Lower leg skin (tissue), 4 donors: ENCODE results near the gene COTL1. TPM values are rescaled to one million over a fixed set of nuclear protein-coding genes. Genes with fewer than 3 reads are reported as not detected.

Experiments
- DNase-seq, 2 donors: peaks; one replicate each; pipeline ENCODE4 v3.0.0-alpha.2; 2019; ENCODE audit warnings: low spot score in 2 of 2
- H3K4me3 ChIP-seq: fragments of 200-600 bp; sonication (generic); 2 replicates; pipeline ENCODE4 v1.5.1; 2017; ENCODE audit warnings: mild to moderate bottlenecking, low read depth; ENCODE audit not compliant: poor library complexity, severe bottlenecking
- CTCF ChIP-seq, 3 donors: fragments of 450-650 bp; IDR thresholded peaks; one replicate each; pipeline ENCODE4 v1.5.1; 2016; ENCODE audit warnings: antibody characterized with exemption in 3 of 3, mild to moderate bottlenecking in 3 of 3, moderate library complexity in 2 of 3
- POLR2A ChIP-seq, 2 donors: fragments of 450-650 bp; IDR thresholded peaks; one replicate each; pipeline ENCODE4 v1.6.1; 2016 to 2017; ENCODE audit warnings: antibody characterized with exemption in 2 of 2, mild to moderate bottlenecking in 1 of 2, moderate library complexity in 1 of 2
- WGBS, 2 donors: methylation state at CpG; one replicate each; pipeline ENCODE4 v1.1.5; 2018; 5-methylcytosine and 5-hydroxymethylcytosine counted together
- intact Hi-C: fragments of 100-400 bp; cut with DNase I; formaldehyde crosslinking; loops from one replicate; pipeline ENCODE4 v1.15.0; 2023; ENCODE audit warnings: low total_unique reads
- total RNA-seq, 4 donors: library from RNA; depleted of rRNA; stranded (reverse); fragments of >200 nt; gene quantifications; one replicate each; pipeline ENCODE4 v1.1.0, GENCODE V29; 2016

Gene COTL1
- total RNA-seq, 4 donors from 2014 or later, result 6.5 to 25.7 (median 9.8) TPM

GRCh38 chr16:84592718-84593117 is 25.2 kb downstream of the COTL1 start:
- no peak overlapping the region for H3K4me3 ChIP-seq
- DNase-seq, result no peak
- TF ChIP-seq POLR2A (IDR thresholded peaks at IDR 0.05), result no peak
- no peak for TF ChIP-seq CTCF (IDR thresholded peaks at IDR 0.05)
- intact Hi-C loops, result no loop called here
- 80% methylated on average over 11 of the region's 11 CpGs for WGBS, 2 donors

GRCh38 chr16:84589975-84590719 is 27.7 kb downstream of the COTL1 start:
- 96% methylated on average over 24 of the region's 24 CpGs for WGBS, 2 donors
- intact Hi-C loops, result loop anchor here (2.0 kb wide), 1 partner anchor 69 kb away; no protein-coding TSS in a partner anchor
- DNase-seq, result no peak
- TF ChIP-seq POLR2A (IDR thresholded peaks at IDR 0.05), result no peak
- TF ChIP-seq CTCF (IDR thresholded peaks at IDR 0.05), result no peak
- H3K4me3 ChIP-seq, result no peak overlapping the region

- no peak for TF ChIP-seq CTCF (IDR thresholded peaks at IDR 0.05)
- no peak for TF ChIP-seq POLR2A (IDR thresholded peaks at IDR 0.05)
- WGBS, 2 donors, result 92 to 93% methylated on average over 8 of the region's 8 CpGs
- no peak overlapping the region for H3K4me3 ChIP-seq
- intact Hi-C loops, result no loop called here
- no peak for DNase-seq
These were observed 28.9 kb downstream of the COTL1 start for GRCh38 chr16:84588991-84589390.

GRCh38 chr16:84585886-84586285 is 32.0 kb downstream of the COTL1 start:
- no peak for TF ChIP-seq POLR2A (IDR thresholded peaks at IDR 0.05)
- no peak for TF ChIP-seq CTCF (IDR thresholded peaks at IDR 0.05)
- intact Hi-C loops, result no loop called here
- 79 to 80% methylated on average over 10 of the region's 10 CpGs for WGBS, 2 donors
- no peak for DNase-seq
- H3K4me3 ChIP-seq, result no peak overlapping the region

- TF ChIP-seq POLR2A (IDR thresholded peaks at IDR 0.05) (no peak), CTCF (IDR thresholded peaks at IDR 0.05) (no peak)
- WGBS, 2 donors, result 78 to 88% methylated on average over 6 of the region's 6 CpGs
- intact Hi-C loops, result no loop called here
- H3K4me3 ChIP-seq, result no peak overlapping the region
- DNase-seq, result no peak
These were observed 32.4 kb downstream of the COTL1 start for GRCh38 chr16:84585467-84585866.

- WGBS, 2 donors, result 87 to 93% methylated on average over 6 of the region's 6 CpGs
- DNase-seq, result no peak
- H3K4me3 ChIP-seq, result no peak overlapping the region
- TF ChIP-seq POLR2A (IDR thresholded peaks at IDR 0.05) (no peak), CTCF (IDR thresholded peaks at IDR 0.05) (no peak)
- intact Hi-C loops, result no loop called here
These were observed 33.2 kb downstream of the COTL1 start for GRCh38 chr16:84584678-84585077.
